AG04450 (cell line): ENCODE measurements around the gene GYPC. TPM values are rescaled to one million over a fixed set of nuclear protein-coding genes. Genes with fewer than 3 reads are reported as not detected.

Experiments used
- CTCF ChIA-PET: fragments of 300-600, 350-600 bp; formaldehyde crosslinking; extraction: SDS; loops from one replicate; lab custom pipeline; 2022; ENCODE audit warnings: antibody characterized with exemption, inconsistent platforms; lab: Charles Lee
- POLR2A ChIA-PET: fragments of 350-600 bp; formaldehyde crosslinking; extraction: SDS; loops from one replicate; lab custom pipeline; 2021; ENCODE audit warnings: antibody characterized with exemption, inconsistent platforms; lab: Yijun Ruan, JAX
- DNase-seq: peaks from one replicate; pipeline ENCODE4 v3.0.0-alpha.2; 2011; ENCODE audit warnings: low read depth, low spot score
- H3K27ac ChIP-seq: one replicate; pipeline ENCODE4 v1.5.1; 2012; ENCODE audit warnings: low read depth, low read length, control low read depth
- H3K27me3 ChIP-seq: one replicate; pipeline ENCODE4 v1.6.0; 2012; ENCODE audit warnings: low read length; ENCODE audit not compliant: control insufficient read depth, insufficient read depth
- H3K4me3 ChIP-seq: 2 replicates; pipeline ENCODE4 v1.5.1; 2011; ENCODE audit warnings: mild to moderate bottlenecking, low read depth, low read length, control low read depth
- H3K9me3 ChIP-seq: 2 replicates; pipeline ENCODE4 v1.5.1; 2012; ENCODE audit warnings: low read length; ENCODE audit not compliant: control insufficient read depth, insufficient read depth
- CTCF ChIP-seq: IDR thresholded peaks from 2 replicates; pipeline ENCODE4 v1.5.1; 2011; ENCODE audit warnings: low read depth, low read length, control low read depth, inconsistent platforms
- polyA plus RNA-seq: library from polyadenylated mRNA; depleted of rRNA; stranded (reverse); fragments of >200 nt; gene quantifications from 2 replicates; pipeline ENCODE4 v1.2.3, GENCODE V29; 2011

The GYPC gene
- polyA plus RNA-seq, 1 experiment, result 146 TPM

GRCh38 chr2:126717928-126718327 is 62.0 kb downstream of the GYPC start:
- no peak for TF ChIP-seq CTCF
- no peak overlapping the region for H3K27ac ChIP-seq
- DNase-seq, result no peak
- H3K9me3 ChIP-seq, result no peaks in the 10 kb centered on the region
- CTCF ChIA-PET, result interaction anchor here (0.9 kb wide), 1 partner anchor 190 kb away, joined by 3 read pairs; no protein-coding TSS in a partner anchor
- POLR2A ChIA-PET, result no interaction called here
- no peak overlapping the region for H3K4me3 ChIP-seq
- peaks cover 2% of the 10 kb centered on the region for H3K27me3 ChIP-seq

GRCh38 chr2:126719191-126719832 is 63.4 kb downstream of the GYPC start:
- Histone ChIP-seq H3K9me3 (no peaks in the 10 kb centered on the region), H3K27ac (no peak overlapping the region), H3K27me3 (peaks cover 2% of the 10 kb centered on the region), H3K4me3 (no peak overlapping the region)
- ChIA-PET POLR2A (no interaction called here), CTCF (no interaction called here)
- DNase-seq, result no peak
- TF ChIP-seq CTCF, result no peak

- TF ChIP-seq CTCF, result no peak
- Histone ChIP-seq H3K27me3 (peaks cover 2% of the 10 kb centered on the region), H3K4me3 (no peak overlapping the region), H3K9me3 (no peaks in the 10 kb centered on the region), H3K27ac (no peak overlapping the region)
- no peak for DNase-seq
- POLR2A ChIA-PET, result interaction anchor here (1.5 kb wide), 1 partner anchor 62 kb away, joined by 8 read pairs; no protein-coding TSS in a partner anchor
- CTCF ChIA-PET, result no interaction called here
Measured at GRCh38 chr2:126719833-126720351, 63.9 kb downstream of the GYPC start.

GRCh38 chr2:126720638-126721037 is 64.7 kb downstream of the GYPC start:
- TF ChIP-seq CTCF, result no peak
- Histone ChIP-seq H3K27ac (no peak overlapping the region), H3K4me3 (no peak overlapping the region), H3K27me3 (peaks cover 2% of the 10 kb centered on the region), H3K9me3 (no peaks in the 10 kb centered on the region)
- no peak for DNase-seq
- ChIA-PET CTCF (no interaction called here), POLR2A (interaction anchor here (1.5 kb wide), 1 partner anchor 63 kb away, joined by 8 read pairs; no protein-coding TSS in a partner anchor)

GRCh38 chr2:126722081-126722480 is 66.1 kb downstream of the GYPC start:
- DNase-seq, result no peak
- ChIA-PET CTCF (no interaction called here), POLR2A (no interaction called here)
- H3K27ac ChIP-seq, result no peak overlapping the region
- no peaks in the 10 kb centered on the region for H3K9me3 ChIP-seq
- H3K4me3 ChIP-seq, result no peak overlapping the region
- peaks cover 2% of the 10 kb centered on the region for H3K27me3 ChIP-seq
- no peak for TF ChIP-seq CTCF
